Kidney (tissue), 14 donors: ENCODE measurements around the gene C19orf85. TPM values are rescaled to one million over a fixed set of nuclear protein-coding genes. Genes with fewer than 3 reads are reported as not detected.

ENCODE experiments used
- DNase-seq, 5 donors: peaks; one replicate each; pipeline ENCODE4 v3.0.0-alpha.2; 2013 to 2020
- FAIRE-seq: peaks from 2 replicates; lab custom pipeline; 2012; peaks lifted over from hg19 to GRCh38; lab: Jason Lieb, UNC
- H3K27ac ChIP-seq, 2 donors: one replicate each; pipeline ENCODE4 v1.7.0; 2013; ENCODE audit warnings: low read depth in 2 of 2, low read length in 2 of 2, inconsistent platforms in 1 of 2
- H3K27me3 ChIP-seq: one replicate; pipeline ENCODE4 v1.7.1; 2013; ENCODE audit warnings: low read length, inconsistent platforms; ENCODE audit not compliant: control insufficient read depth, insufficient read depth
- H3K36me3 ChIP-seq, 3 donors: one replicate each; pipeline versions ENCODE4 v1.7.0 to v1.7.1; 2013; ENCODE audit warnings: low read length in 3 of 3, control low read depth in 1 of 3, inconsistent platforms in 1 of 3; ENCODE audit not compliant: insufficient read depth in 3 of 3, control insufficient read depth in 2 of 3
- H3K4me1 ChIP-seq, 3 donors: one replicate each; pipeline versions ENCODE4 v1.7.0 to v1.7.1; 2013; ENCODE audit warnings: low read length in 3 of 3, inconsistent platforms in 1 of 3, low read depth in 1 of 3; ENCODE audit not compliant: control insufficient read depth in 2 of 3, insufficient read depth in 2 of 3
- H3K4me3 ChIP-seq, 3 donors: one replicate each; pipeline versions ENCODE4 v1.7.0 to v1.8.1; 2013; ENCODE audit warnings: low read length in 3 of 3, control low read depth in 1 of 3, inconsistent platforms in 1 of 3
- H3K9ac ChIP-seq, 3 donors: one replicate each; pipeline versions ENCODE4 v1.7.0 to v1.7.1; 2013; ENCODE audit warnings: low read length in 3 of 3, control low read depth in 1 of 3, inconsistent platforms in 1 of 3
- H3K9me3 ChIP-seq, 3 donors: one replicate each; pipeline versions ENCODE4 v1.7.0 to v1.7.1; 2013; ENCODE audit warnings: low read length in 3 of 3, control low read depth in 1 of 3, inconsistent platforms in 1 of 3; ENCODE audit not compliant: control insufficient read depth in 2 of 3, insufficient read depth in 1 of 3
- CTCF ChIP-seq: IDR thresholded peaks from 3 replicates; pipeline ENCODE4 v1.5.1; 2012; ENCODE audit warnings: mild to moderate bottlenecking, moderate library complexity, borderline replicate concordance; ENCODE audit not compliant: insufficient read depth; ENCODE audit errors: extremely low read depth
- intact Hi-C: fragments of 100-400 bp; cut with DNase I; formaldehyde crosslinking; loops from one replicate; pipeline ENCODE4 v1.11.1; 2022
- polyA plus RNA-seq: library from polyadenylated mRNA; stranded (reverse); fragments of 350-450 nt; fragmentation: Illumina TruSeq; extraction: RNeasy Lipid Tissue Mini Kit (QIAGEN cat#74804); gene quantifications from one replicate; pipeline ENCODE4 v1.2.3, GENCODE V29; 2014; ENCODE audit warnings: low read depth, low replicate concordance; ENCODE audit not compliant: insufficient read depth
- total RNA-seq: library from RNA; stranded (reverse); fragmentation: NEBNext Ultra II Directional; extraction: Animal tissue kit (Norgen Biotek cat#: 25700); gene quantifications from one replicate; pipeline ENCODE4 v1.2.1, GENCODE V29; 2021
- donor health status: control.
- donor health status: control.
- donor health status: control.
- donor health status: control.
- donor health status: control.
- donor health status: DM: yes; HTN: yes; CAD: no.
- donor health status: Normal renal cell carcinoma (clear cell type).

The C19orf85 gene
- total and polyA plus RNA-seq, 2 donors from 2014 or later, result not detected

DNA sequence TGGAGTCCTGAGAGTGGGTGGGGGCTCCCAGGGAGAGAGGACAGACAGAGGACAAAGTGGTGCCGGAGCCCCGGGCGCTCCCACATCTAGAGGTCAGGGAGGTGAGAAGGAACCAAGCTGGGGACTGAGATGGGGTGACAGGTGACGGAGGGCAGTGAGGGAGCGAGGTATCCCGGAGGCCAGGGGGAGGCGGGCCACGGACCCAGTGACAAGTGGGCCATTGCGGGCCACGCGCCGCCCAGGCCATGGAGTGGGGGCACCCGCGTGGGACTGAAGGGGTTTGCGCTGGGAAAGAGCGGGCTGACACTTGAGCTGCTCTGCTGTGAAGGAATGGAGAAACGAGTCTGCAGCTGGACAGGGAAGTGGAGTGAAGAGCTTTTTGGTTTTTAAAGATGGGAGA lies 14.5 kb upstream of the C19orf85 start:
- no peaks in the 10 kb centered on the region for H3K36me3 ChIP-seq
- DNase-seq, result no peak
- H3K4me3 ChIP-seq, result no peak overlapping the region
- peak overlapping the region in 1 of 2 donors; percentile 13 for H3K27ac ChIP-seq
- no peak for FAIRE-seq
- no peak overlapping the region for H3K9ac ChIP-seq
- no peaks in the 10 kb centered on the region for H3K9me3 ChIP-seq
- no peaks in the 10 kb centered on the region for H3K27me3 ChIP-seq
- H3K4me1 ChIP-seq, result peaks cover 2 to 30% (median 29%) of the 10 kb centered on the region in 3 donors
- intact Hi-C loops, result no loop called here
- no peak for TF ChIP-seq CTCF

DNA sequence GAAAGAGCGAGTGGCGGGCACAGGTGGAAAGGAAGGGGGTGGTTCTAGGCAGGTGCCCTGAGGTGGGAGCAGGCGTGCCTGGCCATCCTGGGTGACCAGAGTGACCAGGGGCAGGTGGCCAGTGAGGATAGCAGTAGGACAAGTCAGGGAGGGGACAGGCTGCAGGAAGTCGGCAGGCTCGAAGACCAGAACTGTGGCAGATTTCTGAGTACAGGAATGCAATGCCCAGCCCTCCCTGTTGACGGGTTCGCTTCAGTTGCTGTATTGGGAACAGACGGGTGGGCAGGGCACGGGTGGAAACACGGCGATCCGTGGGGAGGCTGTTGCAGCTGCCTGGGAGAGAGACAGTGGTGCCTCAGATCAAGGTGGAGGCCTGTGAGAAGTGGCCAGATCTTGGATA lies 13.8 kb upstream of the C19orf85 start:
- peak in 1 of 5 donors; percentile 72 for DNase-seq
- no peak overlapping the region for H3K9ac ChIP-seq
- H3K27me3 ChIP-seq, result no peaks in the 10 kb centered on the region
- no peak for TF ChIP-seq CTCF
- H3K27ac ChIP-seq, result no peak overlapping the region
- intact Hi-C loops, result no loop called here
- H3K4me3 ChIP-seq, result no peak overlapping the region
- H3K36me3 ChIP-seq, result no peaks in the 10 kb centered on the region
- H3K4me1 ChIP-seq, result peaks cover 2 to 31% (median 30%) of the 10 kb centered on the region in 3 donors
- H3K9me3 ChIP-seq, result no peaks in the 10 kb centered on the region
- no peak for FAIRE-seq

DNA sequence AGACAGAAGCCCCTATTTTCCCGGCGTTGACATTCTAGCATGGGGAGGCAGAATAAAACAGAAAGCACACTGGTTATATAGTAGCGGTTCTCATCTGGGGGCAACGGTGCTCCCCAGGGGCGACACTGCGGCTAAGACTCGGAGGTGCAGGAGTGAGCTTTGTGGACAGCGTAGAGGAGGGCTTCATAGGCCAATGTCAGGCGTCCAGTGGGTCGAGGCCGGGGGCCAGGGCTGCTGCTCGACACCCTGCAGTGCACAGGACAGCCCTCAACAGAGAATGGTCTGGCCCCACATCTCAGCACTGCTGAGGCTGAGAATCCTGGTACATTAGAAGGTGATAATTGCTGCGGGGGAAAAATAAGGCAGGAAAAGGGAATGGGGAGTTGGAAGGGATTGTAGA lies 13.4 kb upstream of the C19orf85 start:
- Histone ChIP-seq H3K9ac (no peak overlapping the region), H3K4me3 (peak overlapping the region in 1 of 3 donors; percentile 80), H3K9me3 (no peaks in the 10 kb centered on the region), H3K4me1 (peaks cover 2 to 31% (median 30%) of the 10 kb centered on the region in 3 donors), H3K27ac (no peak overlapping the region), H3K27me3 (no peaks in the 10 kb centered on the region), H3K36me3 (no peaks in the 10 kb centered on the region)
- FAIRE-seq (no peak), DNase-seq (no peak)
- intact Hi-C loops, result no loop called here
- no peak for TF ChIP-seq CTCF

DNA sequence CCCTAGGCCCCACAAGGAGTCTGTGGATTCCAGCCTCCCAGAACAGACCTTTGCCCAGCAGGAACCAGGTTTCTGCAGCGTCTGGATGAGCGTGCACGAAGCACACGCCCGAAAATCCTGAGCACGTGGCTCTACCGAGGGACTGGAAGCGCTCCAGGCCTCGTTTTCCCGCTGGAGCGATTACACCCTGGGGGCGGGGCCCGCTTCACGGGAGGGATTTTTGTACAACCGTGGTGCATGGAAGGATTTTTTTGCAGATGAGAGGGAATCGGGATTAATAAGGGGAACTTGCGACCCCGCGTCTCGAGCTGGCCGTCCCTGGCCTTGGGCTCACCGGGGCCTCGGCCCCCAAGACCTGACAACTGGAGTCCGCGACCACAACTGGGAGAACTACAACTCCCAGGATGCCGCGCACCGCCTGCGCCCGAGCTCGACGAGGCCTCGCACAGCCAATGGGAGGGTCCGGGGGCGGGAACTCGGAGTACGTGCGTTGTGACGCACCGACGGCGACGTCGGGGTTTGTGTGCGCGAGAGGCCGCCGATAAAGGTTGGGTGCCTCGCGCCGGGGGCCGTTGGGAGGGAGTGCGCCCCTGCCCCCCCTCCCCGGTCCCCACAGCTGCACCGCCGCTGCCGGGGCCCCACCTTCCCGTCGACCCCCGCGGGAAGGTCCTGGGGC lies 11.7 kb upstream of the C19orf85 start, which contains the start of gene ZNF628:
ZNF628 (plus strand) TSS at position 518 of the 676 bp plus-strand sequence. CDS start 3,294 bp downstream, outside the sequence.
- intact Hi-C loops, result no loop called here
- DNase-seq, result peak; percentile 99 to 100 (median 99)
- no peak for TF ChIP-seq CTCF
- Histone ChIP-seq H3K27me3 (no peaks in the 10 kb centered on the region), H3K4me3 (peak within 1 kb of the TSS; percentile 80 to 87 (median 86)), H3K27ac (peak within 1 kb of the TSS; percentile 90 to 95), H3K4me1 (peaks cover 2 to 31% (median 30%) of the 10 kb centered on the region in 3 donors), H3K36me3 (no peaks in the 10 kb centered on the region), H3K9ac (peak within 1 kb of the TSS; percentile 10 to 77 (median 69)), H3K9me3 (no peaks in the 10 kb centered on the region)
- no peak for FAIRE-seq
